Heart left ventricle (tissue), 13 donors: ENCODE measurements around the gene MIS18A.

ENCODE experiments used
- CTCF ChIP-seq, 12 donors: fragments of 200-600 bp; sonication (generic) in 4 of 12; IDR thresholded peaks; one replicate each; pipeline versions ENCODE4 v1.5.0 to v1.8.0; 2018 to 2022; ENCODE audit warnings: antibody characterized with exemption in 12 of 12, mild to moderate bottlenecking in 5 of 12
- POLR2A ChIP-seq, 2 donors: fragments of 450-650 bp; IDR thresholded peaks; one replicate each; pipeline ENCODE4 v1.6.1; 2017; ENCODE audit warnings: antibody characterized with exemption in 2 of 2, mild to moderate bottlenecking in 2 of 2, moderate library complexity in 2 of 2
- donor health status: ischemic (EF 13 %, LVEDD 7.1; RV severe dilation, severe dysfunction).
- donor health status: DM: no; HTN: yes; CAD: no.
- donor health status: DM: no; HTN: no; CAD: no.
- donor health status: ischemic (EF 25% LVEDD 6.9; RV normal size, moderate dysfunction).
- donor health status: ischemic (EF 25% LVEDD 5.7; RV mildly dilated, moderate dysfunction).
- donor health status: ischemic (EF 35%, LVEDD 5.7; RV mildly dilated, moderate dysfunction).
- donor health status: nonischemic (EF 11% LVEDD 7.7; RV severe dilation, severe dysfunction).
- donor health status: DM: yes; HTN: yes; CAD: no.
- donor health status: PGD.
- donor health status: ischemic (EF 29% LVEDD 5.4; RV normal size, mild dysfunction).
- donor health status: nonischemic (EF 23%, LVEDD 6.1; RV moderate dilation, normal function).

- TF ChIP-seq POLR2A (IDR thresholded peaks at IDR 0.05), result no peak
- TF ChIP-seq CTCF (IDR thresholded peaks at IDR 0.05), result no peak
These were observed 2.7 kb upstream of the MIS18A start for GRCh38 chr21:32281531-32281930.
